ENCODE data around the gene CCDC85C.

DNA sequence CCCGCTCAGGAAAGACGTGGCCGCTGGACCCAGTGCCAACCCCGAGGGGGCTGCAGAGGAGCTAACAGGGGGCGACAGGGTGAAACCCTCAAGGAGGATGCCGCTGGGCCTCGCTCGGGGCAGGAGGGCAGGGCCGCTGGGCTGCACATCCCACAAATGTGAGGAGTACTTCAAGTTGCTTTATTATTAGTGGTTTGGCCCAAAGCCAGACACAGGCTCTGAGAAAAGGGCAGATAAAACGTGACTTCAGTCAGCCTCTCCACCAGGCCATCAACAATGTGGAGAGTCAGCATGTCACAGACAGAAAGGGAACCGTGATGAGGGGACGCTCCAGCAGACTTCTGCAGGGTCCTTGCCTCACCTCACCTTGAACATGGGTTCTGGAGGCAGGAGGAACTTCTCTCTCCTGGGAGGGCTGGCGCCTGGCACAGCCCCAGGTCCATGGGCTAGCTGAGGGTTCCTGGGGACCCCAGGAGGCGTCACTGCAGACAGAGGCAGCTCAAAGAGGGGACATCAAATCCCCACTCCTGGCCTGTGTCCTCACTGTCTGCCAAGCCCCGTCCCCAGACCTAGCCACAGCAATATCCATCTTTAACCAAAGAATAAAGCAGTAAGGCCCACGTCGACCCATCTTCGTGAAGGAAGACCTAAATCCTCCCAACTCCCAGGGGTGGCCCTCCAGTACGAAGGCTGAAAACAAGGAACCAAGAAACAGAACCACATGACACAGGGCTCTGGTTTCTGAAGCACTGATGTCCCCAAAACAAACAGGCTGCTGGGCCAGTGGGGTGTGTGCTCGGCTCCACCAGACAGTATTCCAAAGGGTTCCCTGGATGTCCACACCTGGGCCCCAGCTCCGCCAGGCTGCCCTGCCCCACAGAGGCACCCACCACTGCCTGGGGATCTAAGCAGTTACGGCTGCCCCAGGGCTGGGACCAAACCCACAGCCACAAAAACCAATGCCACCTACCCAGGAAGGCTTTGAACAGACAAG, 35.1 kb downstream of the CCDC85C start:
- no peak for TF ChIP-seq CTCF (IDR thresholded peaks at IDR 0.05)
- no peak for TF ChIP-seq POLR2A (IDR thresholded peaks at IDR 0.05)
